Muscle of leg (tissue), 11 donors: ENCODE measurements around the gene RPL36. TPM values are rescaled to one million over a fixed set of nuclear protein-coding genes. Genes with fewer than 3 reads are reported as not detected.

Source experiments
- DNase-seq: peaks from one replicate; pipeline ENCODE4 v3.0.0; 2013
- H3K27ac ChIP-seq: one replicate; pipeline ENCODE4 v1.5.1; 2013; ENCODE audit warnings: mild to moderate bottlenecking, low read length, control low read depth
- H3K27me3 ChIP-seq: one replicate; pipeline ENCODE4 v1.6.1; 2013; ENCODE audit warnings: low read length; ENCODE audit not compliant: control insufficient read depth, insufficient read depth
- H3K36me3 ChIP-seq: one replicate; pipeline ENCODE4 v1.6.1; 2013; ENCODE audit warnings: low read length; ENCODE audit not compliant: control insufficient read depth, insufficient read depth
- H3K4me1 ChIP-seq: one replicate; pipeline ENCODE4 v1.6.1; 2013; ENCODE audit warnings: low read length; ENCODE audit not compliant: control insufficient read depth, insufficient read depth
- H3K4me3 ChIP-seq: one replicate; pipeline ENCODE4 v1.5.1; 2013; ENCODE audit warnings: low read length, control low read depth
- H3K9me3 ChIP-seq: replicated peaks from 2 replicates; pipeline ENCODE4 v1.6.1; 2013; ENCODE audit warnings: low read depth, low read length; ENCODE audit not compliant: control insufficient read depth
- WGBS: methylation state at CpG from one replicate; pipeline ENCODE4 v1.1.5; 2013; ENCODE audit warnings: missing lambda C conversion rate; ENCODE audit not compliant: insufficient coverage; 5-methylcytosine and 5-hydroxymethylcytosine counted together
- polyA plus RNA-seq, 8 donors: library from polyadenylated mRNA; unstranded; fragments of 120-200 nt; gene quantifications; one replicate each; pipeline versions ENCODE4 v1.2.1 to v1.2.3, GENCODE V29; 2013; ENCODE audit warnings: inconsistent platforms in 1 of 8, low replicate concordance in 1 of 8; ENCODE audit not compliant: insufficient read length in 8 of 8, insufficient read depth in 1 of 8
- total RNA-seq: library from RNA; stranded (reverse); fragments of 120-200 nt; gene quantifications from one replicate; pipeline ENCODE4 v1.2.4, GENCODE V29; 2013

Gene RPL36
- total and polyA plus RNA-seq, 9 donors = 1,213 to 1,960 (median 1,387) TPM

- peaks cover 15% of the 10 kb centered on the region for H3K4me1 ChIP-seq
- no peaks in the 10 kb centered on the region for H3K27me3 ChIP-seq
- no peak overlapping the region for H3K4me3 ChIP-seq
- no peak for DNase-seq
- no peak overlapping the region for H3K27ac ChIP-seq
- H3K9me3 ChIP-seq = no peaks in the 10 kb centered on the region
- 81% methylated on average over 17 of the region's 22 CpGs for WGBS
- H3K36me3 ChIP-seq = peaks cover 82% of the 10 kb centered on the region
Measured at GRCh38 chr19:5667751-5668271, 22.3 kb upstream of the RPL36 start.

- WGBS = 91% methylated on average over 10 of the region's 11 CpGs
- no peak overlapping the region for H3K4me3 ChIP-seq
- H3K9me3 ChIP-seq = no peaks in the 10 kb centered on the region
- no peak overlapping the region for H3K27ac ChIP-seq
- peaks cover 12% of the 10 kb centered on the region for H3K4me1 ChIP-seq
- no peak for DNase-seq
- peaks cover 68% of the 10 kb centered on the region for H3K36me3 ChIP-seq
- no peaks in the 10 kb centered on the region for H3K27me3 ChIP-seq
Measured at GRCh38 chr19:5669212-5669611, 20.9 kb upstream of the RPL36 start.

GRCh38 chr19:5671600-5671999, 18.5 kb upstream of the RPL36 start:
- Histone ChIP-seq H3K4me3 (no peak overlapping the region), H3K27me3 (no peaks in the 10 kb centered on the region), H3K4me1 (peaks cover 23% of the 10 kb centered on the region), H3K36me3 (peaks cover 45% of the 10 kb centered on the region), H3K9me3 (no peaks in the 10 kb centered on the region), H3K27ac (no peak overlapping the region)
- 87% methylated on average over 7 of the region's 7 CpGs for WGBS
- no peak for DNase-seq

GRCh38 chr19:5672708-5673459, 17.2 kb upstream of the RPL36 start:
- H3K36me3 ChIP-seq = peaks cover 37% of the 10 kb centered on the region
- H3K27me3 ChIP-seq = no peaks in the 10 kb centered on the region
- H3K27ac ChIP-seq = no peak overlapping the region
- 84% methylated on average over 8 of the region's 13 CpGs for WGBS
- DNase-seq = no peak
- no peaks in the 10 kb centered on the region for H3K9me3 ChIP-seq
- H3K4me1 ChIP-seq = peaks cover 35% of the 10 kb centered on the region
- H3K4me3 ChIP-seq = no peak overlapping the region

- Histone ChIP-seq H3K27me3 (no peaks in the 10 kb centered on the region), H3K27ac (no peak overlapping the region), H3K36me3 (peaks cover 38% of the 10 kb centered on the region), H3K4me3 (no peak overlapping the region), H3K9me3 (no peaks in the 10 kb centered on the region), H3K4me1 (peaks cover 39% of the 10 kb centered on the region)
- WGBS = 100% methylated on average over 1 of the region's 1 CpG
- no peak for DNase-seq
Measured at GRCh38 chr19:5673752-5674151, 16.3 kb upstream of the RPL36 start.

- Histone ChIP-seq H3K27ac (peak overlapping the region; percentile 6), H3K4me3 (no peak overlapping the region), H3K36me3 (peaks cover 29% of the 10 kb centered on the region), H3K4me1 (peaks cover 47% of the 10 kb centered on the region), H3K9me3 (no peaks in the 10 kb centered on the region), H3K27me3 (no peaks in the 10 kb centered on the region)
- WGBS = 83% methylated on average over 3 of the region's 5 CpGs
- no peak for DNase-seq
Measured at GRCh38 chr19:5674714-5675113, 15.4 kb upstream of the RPL36 start.

GRCh38 chr19:5676105-5676771, 13.9 kb upstream of the RPL36 start:
- no peak overlapping the region for H3K4me3 ChIP-seq
- 81% methylated on average over 13 of the region's 17 CpGs for WGBS
- peak overlapping the region; percentile 96 for H3K27ac ChIP-seq
- H3K4me1 ChIP-seq = peaks cover 53% of the 10 kb centered on the region
- no peaks in the 10 kb centered on the region for H3K27me3 ChIP-seq
- H3K36me3 ChIP-seq = peaks cover 21% of the 10 kb centered on the region
- DNase-seq = peak; percentile 91
- H3K9me3 ChIP-seq = no peaks in the 10 kb centered on the region

- Histone ChIP-seq H3K27me3 (no peaks in the 10 kb centered on the region), H3K27ac (peak overlapping the region; percentile 96), H3K4me3 (no peak overlapping the region), H3K4me1 (peaks cover 55% of the 10 kb centered on the region), H3K9me3 (no peaks in the 10 kb centered on the region), H3K36me3 (peaks cover 17% of the 10 kb centered on the region)
- peak; percentile 86 for DNase-seq
- 83% methylated on average over 9 of the region's 13 CpGs for WGBS
Measured at GRCh38 chr19:5676772-5677105, 13.4 kb upstream of the RPL36 start.

GRCh38 chr19:5677136-5677535, 13.0 kb upstream of the RPL36 start:
- H3K36me3 ChIP-seq = peaks cover 14% of the 10 kb centered on the region
- H3K4me3 ChIP-seq = no peak overlapping the region
- no peaks in the 10 kb centered on the region for H3K9me3 ChIP-seq
- peaks cover 55% of the 10 kb centered on the region for H3K4me1 ChIP-seq
- no peak for DNase-seq
- 86% methylated on average over 1 of the region's 10 CpGs for WGBS
- H3K27ac ChIP-seq = peak overlapping the region; percentile 96
- H3K27me3 ChIP-seq = no peaks in the 10 kb centered on the region

GRCh38 chr19:5677580-5677979, 12.5 kb upstream of the RPL36 start:
- Histone ChIP-seq H3K4me3 (no peak overlapping the region), H3K4me1 (peaks cover 55% of the 10 kb centered on the region), H3K36me3 (peaks cover 13% of the 10 kb centered on the region), H3K27ac (peak overlapping the region; percentile 96), H3K9me3 (no peaks in the 10 kb centered on the region), H3K27me3 (no peaks in the 10 kb centered on the region)
- WGBS = 83% methylated on average over 9 of the region's 9 CpGs
- DNase-seq = no peak
